Hepatocyte (in vitro differentiated cells): ENCODE data around the gene SEC22C. TPM values are rescaled to one million over a fixed set of nuclear protein-coding genes. Genes with fewer than 3 reads are reported as not detected.

Source experiments
- DNase-seq: peaks from one replicate; pipeline ENCODE4 v3.0.0-alpha.2; 2016; ENCODE audit warnings: low spot score
- H2AFZ ChIP-seq: fragments of 200-600 bp; sonication (generic); 2 replicates; pipeline ENCODE4 v1.6.0; 2016; ENCODE audit warnings: antibody characterized with exemption, mild to moderate bottlenecking
- H3K27ac ChIP-seq: fragments of 200-600 bp; sonication (generic); 2 replicates; pipeline ENCODE4 v1.5.1; 2016; ENCODE audit warnings: mild to moderate bottlenecking
- H3K27me3 ChIP-seq: fragments of 200-600 bp; sonication (generic); 2 replicates; pipeline ENCODE4 v1.6.1; 2016
- H3K36me3 ChIP-seq: fragments of 200-600 bp; sonication (generic); replicated peaks from 2 replicates; pipeline ENCODE4 v1.5.1; 2016; ENCODE audit warnings: low read depth; ENCODE audit not compliant: insufficient read depth
- H3K4me1 ChIP-seq: fragments of 200-600 bp; sonication (generic); 2 replicates; pipeline ENCODE4 v1.5.1; 2016; ENCODE audit warnings: mild to moderate bottlenecking, moderate library complexity; ENCODE audit not compliant: insufficient read depth
- H3K4me2 ChIP-seq: fragments of 200-600 bp; sonication (generic); 2 replicates; pipeline ENCODE4 v1.6.0; 2016
- H3K4me3 ChIP-seq: fragments of 200-600 bp; sonication (generic); 2 replicates; pipeline ENCODE4 v1.5.1; 2016; ENCODE audit warnings: mild to moderate bottlenecking
- H3K79me2 ChIP-seq: fragments of 200-600 bp; sonication (generic); 2 replicates; pipeline ENCODE4 v1.6.0; 2017; ENCODE audit warnings: mild to moderate bottlenecking
- H3K9me2 ChIP-seq: fragments of 200-600 bp; sonication (generic); replicated peaks from 2 replicates; pipeline ENCODE4 v1.6.0; 2017; ENCODE audit warnings: mild to moderate bottlenecking; ENCODE audit not compliant: insufficient read depth
- H3K9me3 ChIP-seq: fragments of 200-600 bp; sonication (generic); 2 replicates; pipeline ENCODE4 v1.5.1; 2016; ENCODE audit warnings: low read depth, mild to moderate bottlenecking
- H4K20me1 ChIP-seq: fragments of 200-600 bp; sonication (generic); 2 replicates; pipeline ENCODE4 v1.6.0; 2016; ENCODE audit warnings: mild to moderate bottlenecking; ENCODE audit not compliant: insufficient read depth, poor library complexity, severe bottlenecking
- CTCF ChIP-seq: fragments of 200-600 bp; sonication (generic); IDR thresholded peaks from 2 replicates; pipeline ENCODE4 v1.5.1; 2016; ENCODE audit warnings: antibody characterized with exemption, mild to moderate bottlenecking; ENCODE audit not compliant: poor library complexity
- EZH2 ChIP-seq: fragments of 200-600 bp; sonication (generic); IDR thresholded peaks from 2 replicates; pipeline ENCODE4 v1.6.1; 2016; ENCODE audit warnings: antibody characterized with exemption, mild to moderate bottlenecking, borderline replicate concordance
- EZH2phosphoT487 ChIP-seq: fragments of 200-600 bp; sonication (generic); IDR thresholded peaks from one replicate; pipeline ENCODE4 v1.6.1; 2018; ENCODE audit warnings: antibody characterized with exemption, mild to moderate bottlenecking, low read depth, moderate library complexity; ENCODE audit not compliant: unreplicated experiment, severe bottlenecking
- WGBS: methylation state at CpG from one replicate; pipeline ENCODE4 v1.1.6; 2016; ENCODE audit warnings: low lambda C conversion rate; ENCODE audit errors: missing lambda C conversion rate; 5-methylcytosine and 5-hydroxymethylcytosine counted together
- polyA plus RNA-seq: library from polyadenylated mRNA; unstranded; fragments of >200 nt; fragmentation: Nextera tagmentation; extraction: Ambion mirVana; gene quantifications from 2 replicates; pipeline ENCODE4 v1.2.1, GENCODE V29; 2016
- total RNA-seq: library from RNA; depleted of rRNA; stranded (reverse); fragments of >200 nt; gene quantifications from 2 replicates; pipeline ENCODE4 v1.2.3, GENCODE V29; 2014

SEC22C gene
- total and polyA plus RNA-seq, 2 experiments from 2014 or later: 31.4 to 53.9 TPM

- no peaks in the 10 kb centered on the region for H3K9me3 ChIP-seq
These were observed 52.3 kb downstream of the SEC22C start for GRCh38 chr3:42529468-42529867.

GRCh38 chr3:42527368-42527917 lies 54.3 kb downstream of the SEC22C start:
- no peaks in the 10 kb centered on the region for H3K9me2 ChIP-seq
- no peaks in the 10 kb centered on the region for H3K9me3 ChIP-seq
- H3K79me2 ChIP-seq: no peaks in the 10 kb centered on the region
- H3K36me3 ChIP-seq: no peaks in the 10 kb centered on the region
- no peak overlapping the region for H3K4me3 ChIP-seq
- DNase-seq: no peak
- no peaks in the 10 kb centered on the region for H3K4me1 ChIP-seq
- 90% methylated on average over 8 of the region's 11 CpGs for WGBS
- H4K20me1 ChIP-seq: no peaks in the 10 kb centered on the region
- H3K4me2 ChIP-seq: no peak overlapping the region
- H3K27ac ChIP-seq: no peak overlapping the region
- H3K27me3 ChIP-seq: no peaks in the 10 kb centered on the region
- H2AFZ ChIP-seq: no peak overlapping the region
- TF ChIP-seq EZH2: no peak
- no peak for TF ChIP-seq CTCF
- TF ChIP-seq EZH2phosphoT487: no peak

More at GRCh38 chr3:42529468-42529867, 52.3 kb downstream of the SEC22C start:
- Histone ChIP-seq H3K27me3 (no peaks in the 10 kb centered on the region), H4K20me1 (no peaks in the 10 kb centered on the region), H3K4me3 (no peak overlapping the region), H3K79me2 (no peaks in the 10 kb centered on the region), H3K36me3 (no peaks in the 10 kb centered on the region), H2AFZ (no peak overlapping the region), H3K4me2 (no peak overlapping the region), H3K9me2 (no peaks in the 10 kb centered on the region), H3K4me1 (no peaks in the 10 kb centered on the region), H3K27ac (no peak overlapping the region)
- DNase-seq: no peak
- no peak for TF ChIP-seq EZH2phosphoT487
- TF ChIP-seq EZH2: no peak
- no peak for TF ChIP-seq CTCF
- WGBS: 95% methylated on average over 2 of the region's 2 CpGs

- Histone ChIP-seq H2AFZ (no peak overlapping the region), H3K4me3 (no peak overlapping the region), H3K9me2 (no peaks in the 10 kb centered on the region), H3K27ac (no peak overlapping the region), H3K27me3 (no peaks in the 10 kb centered on the region), H3K4me2 (no peak overlapping the region), H3K79me2 (no peaks in the 10 kb centered on the region), H3K9me3 (no peaks in the 10 kb centered on the region), H4K20me1 (no peaks in the 10 kb centered on the region), H3K36me3 (no peaks in the 10 kb centered on the region), H3K4me1 (no peaks in the 10 kb centered on the region)
- DNase-seq: no peak
- TF ChIP-seq CTCF: no peak
- TF ChIP-seq EZH2: no peak
- TF ChIP-seq EZH2phosphoT487: no peak
- WGBS: 84% methylated on average over 15 of the region's 15 CpGs
These were observed 55.0 kb downstream of the SEC22C start for GRCh38 chr3:42526616-42527367.
